HG02610 (cell line): ENCODE data around the gene EFNB1.

Experiments used
- ATAC-seq: cut with Tn5 transposase; IDR thresholded peaks from one replicate; pipeline ENCODE4 v1.9.1; 2021; ENCODE audit warnings: mild to moderate bottlenecking, moderate library complexity; ENCODE audit not compliant: unreplicated experiment

The EFNB1 gene

GRCh38 chrX:68880846-68881552 lies 52.2 kb downstream of the EFNB1 start:
- no peak for ATAC-seq

DNA sequence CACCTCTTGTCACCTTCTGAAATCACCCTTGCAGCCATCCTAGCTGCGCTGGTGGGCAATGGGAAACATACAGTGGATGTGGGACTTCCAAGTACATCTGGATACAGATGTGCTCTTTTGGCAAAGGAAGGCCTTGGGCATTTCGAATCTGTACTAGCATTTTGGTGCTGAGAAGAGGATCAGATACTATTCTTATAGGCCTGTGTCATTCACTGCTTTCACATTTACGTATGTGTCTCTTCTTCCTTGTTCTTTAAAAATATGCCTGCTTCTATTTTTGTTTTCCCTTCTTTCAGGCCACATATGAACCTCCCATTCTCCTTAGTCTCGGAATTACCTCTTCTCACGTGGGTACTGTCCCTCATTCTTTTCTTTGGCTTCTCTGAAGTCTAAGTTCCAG lies 53.1 kb downstream of the EFNB1 start:
- no peak for ATAC-seq

GRCh38 chrX:68883800-68884199 lies 55.0 kb downstream of the EFNB1 start:
- ATAC-seq: no peak

DNA sequence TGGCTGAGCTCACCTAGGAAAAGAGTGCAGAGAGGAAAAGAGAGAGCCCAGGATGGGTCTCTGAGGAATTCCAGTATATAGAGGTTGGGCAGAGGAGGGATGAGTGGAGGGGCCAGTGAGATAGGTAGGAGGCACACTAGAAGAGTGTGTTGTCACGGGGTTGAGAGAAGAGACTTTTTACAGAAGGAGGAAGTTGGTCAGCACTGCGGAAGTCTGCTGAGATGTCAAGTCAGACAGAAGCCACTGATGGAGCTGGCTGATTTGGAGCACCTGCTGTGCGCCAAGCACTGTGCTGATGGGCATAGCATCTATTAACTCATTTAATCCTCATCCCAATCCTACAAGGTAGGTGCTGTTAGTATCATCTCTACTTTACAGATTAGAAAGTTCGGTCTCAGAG lies 60.4 kb downstream of the EFNB1 start:
- ATAC-seq: no peak
